Liver (tissue), 9 donors: ENCODE results near the gene TRNAU1AP. TPM values are rescaled to one million over a fixed set of nuclear protein-coding genes. Genes with fewer than 3 reads are reported as not detected.

Experiments
- DNase-seq: peaks from one replicate; pipeline ENCODE4 v3.0.0-alpha.2; 2017; ENCODE audit warnings: low spot score
- H3K27ac ChIP-seq, 2 donors: one replicate each; pipeline ENCODE4 v1.7.0; 2013; ENCODE audit warnings: inconsistent platforms in 2 of 2, low read length in 2 of 2, control low read depth in 1 of 2, low read depth in 1 of 2, mild to moderate bottlenecking in 1 of 2
- H3K27me3 ChIP-seq, 4 donors: one replicate each; pipeline versions ENCODE4 v1.6.1 to v1.7.0; 2013; ENCODE audit warnings: low read length in 3 of 4, inconsistent platforms in 1 of 4, mild to moderate bottlenecking in 1 of 4, moderate library complexity in 1 of 4; ENCODE audit not compliant: control insufficient read depth in 4 of 4, insufficient read depth in 4 of 4
- H3K36me3 ChIP-seq, 4 donors: one replicate each; pipeline versions ENCODE4 v1.6.1 to v1.7.0; 2013; ENCODE audit warnings: low read length in 3 of 4, mild to moderate bottlenecking in 3 of 4, low read depth in 1 of 4, moderate library complexity in 1 of 4; ENCODE audit not compliant: control insufficient read depth in 4 of 4, insufficient read depth in 3 of 4
- H3K4me1 ChIP-seq, 4 donors: one replicate each; pipeline versions ENCODE4 v1.6.1 to v1.7.0; 2013; ENCODE audit warnings: low read length in 3 of 4, mild to moderate bottlenecking in 3 of 4, moderate library complexity in 1 of 4; ENCODE audit not compliant: control insufficient read depth in 4 of 4, insufficient read depth in 4 of 4
- H3K4me3 ChIP-seq, 3 donors: one replicate each; pipeline versions ENCODE4 v1.6.1 to v1.7.0; 2013; ENCODE audit warnings: low read length in 3 of 3, control low read depth in 1 of 3, low read depth in 1 of 3, mild to moderate bottlenecking in 1 of 3
- H3K9ac ChIP-seq, 2 donors: one replicate each; pipeline ENCODE4 v1.7.0; 2013; ENCODE audit warnings: low read length in 2 of 2, mild to moderate bottlenecking in 2 of 2, moderate library complexity in 2 of 2, control low read depth in 1 of 2, low read depth in 1 of 2
- H3K9me3 ChIP-seq, 4 donors: one replicate each; pipeline versions ENCODE4 v1.6.1 to v1.7.0; 2013; ENCODE audit warnings: low read length in 3 of 4; ENCODE audit not compliant: control insufficient read depth in 4 of 4
- ATF3 ChIP-seq: IDR thresholded peaks from 2 replicates; pipeline ENCODE4 v1.6.1; 2016; ENCODE audit warnings: antibody characterized with exemption
- EGR1 ChIP-seq, 2 donors: IDR thresholded peaks; 2 replicates each; pipeline ENCODE4 v1.6.1; 2016 to 2018; ENCODE audit warnings: antibody characterized with exemption in 2 of 2, low read depth in 2 of 2
- FOXA1 ChIP-seq: IDR thresholded peaks from 2 replicates; pipeline ENCODE4 v1.6.1; 2016; ENCODE audit warnings: antibody characterized with exemption
- FOXA2 ChIP-seq: IDR thresholded peaks from 2 replicates; pipeline ENCODE4 v1.6.1; 2016; ENCODE audit warnings: antibody characterized with exemption
- GABPA ChIP-seq, 2 donors: IDR thresholded peaks in 1 of 2; conservative IDR thresholded peaks in 1 of 2; 2 replicates each; pipeline ENCODE4 v1.6.1; 2016; ENCODE audit warnings: antibody characterized with exemption in 2 of 2, mild to moderate bottlenecking in 1 of 2, moderate library complexity in 1 of 2
- HNF4A ChIP-seq, 2 donors: conservative IDR thresholded peaks; 2 replicates each; pipeline ENCODE4 v1.6.1; 2016; ENCODE audit warnings: antibody characterized with exemption in 2 of 2, mild to moderate bottlenecking in 2 of 2
- HNF4G ChIP-seq: IDR thresholded peaks from 2 replicates; pipeline ENCODE4 v1.6.1; 2016; ENCODE audit warnings: antibody characterized with exemption
- JUND ChIP-seq, 2 donors: IDR thresholded peaks; 2 replicates each; pipeline ENCODE4 v1.6.1; 2016; ENCODE audit warnings: antibody characterized with exemption in 2 of 2
- MAX ChIP-seq: IDR thresholded peaks from 2 replicates; pipeline ENCODE4 v1.6.1; 2016; ENCODE audit warnings: antibody characterized with exemption
- NR2F2 ChIP-seq: IDR thresholded peaks from 2 replicates; pipeline ENCODE4 v1.6.1; 2016; ENCODE audit warnings: antibody characterized with exemption
- RAD21 ChIP-seq, 2 donors: IDR thresholded peaks; 2 replicates each; pipeline ENCODE4 v1.6.1; 2016; ENCODE audit warnings: antibody characterized with exemption in 2 of 2, mild to moderate bottlenecking in 2 of 2
- REST ChIP-seq: IDR thresholded peaks from 2 replicates; pipeline ENCODE4 v1.6.1; 2016; ENCODE audit warnings: antibody characterized with exemption, mild to moderate bottlenecking
- RXRA ChIP-seq, 2 donors: IDR thresholded peaks; 2 replicates each; pipeline ENCODE4 v1.6.1; 2017 to 2018; ENCODE audit warnings: antibody characterized with exemption in 2 of 2, mild to moderate bottlenecking in 1 of 2
- SP1 ChIP-seq: IDR thresholded peaks from 2 replicates; pipeline ENCODE4 v1.6.1; 2018; ENCODE audit warnings: antibody characterized with exemption, mild to moderate bottlenecking
- TAF1 ChIP-seq: conservative IDR thresholded peaks from 2 replicates; pipeline ENCODE4 v1.6.1; 2016; ENCODE audit warnings: antibody characterized with exemption, mild to moderate bottlenecking
- YY1 ChIP-seq: IDR thresholded peaks from 2 replicates; pipeline ENCODE4 v1.6.1; 2016; ENCODE audit warnings: antibody characterized with exemption, mild to moderate bottlenecking
- ZBTB33 ChIP-seq: IDR thresholded peaks from 2 replicates; pipeline ENCODE4 v1.6.1; 2016; ENCODE audit warnings: antibody characterized with exemption
- WGBS: extraction: QIAGEN DNeasy Blood & Tissue Kit; methylation state at CpG from one replicate; pipeline ENCODE4 v1.1.7; 2013; 5-methylcytosine and 5-hydroxymethylcytosine counted together
- polyA plus RNA-seq, 2 donors: library from polyadenylated mRNA; stranded (reverse) in 1 of 2; unstranded in 1 of 2; fragments of 200-250 nt in 1 of 2; fragments of >200 nt in 1 of 2; fragmentation: Nextera tagmentation in 1 of 2; extraction: Ambion mirVana in 1 of 2; gene quantifications; one replicate each; pipeline versions ENCODE4 v1.2.1 to v1.2.3, GENCODE V29; 2013 to 2015
- total RNA-seq, 2 donors: library from RNA; depleted of rRNA; stranded (reverse); fragments of >200 nt; gene quantifications; one replicate each; pipeline ENCODE4 v1.2.3, GENCODE V29; 2014
- TF ChIP-seq, protein P1 (sequence below): fragments of 150-350 bp; IDR thresholded peaks from 2 replicates; pipeline ENCODE4 v1.5.1; 2017; ENCODE audit warnings: improper control_type of control experiment, low read depth, low read length; ENCODE audit not compliant: missing input control
- donor health status: healthy.
- donor health status: healthy.
- donor health status: healthy.
- donor health status: healthy.
- donor health status: healthy.

Gene TRNAU1AP
- total and polyA plus RNA-seq, 4 donors = 5.6 to 12.0 (median 8.8) TPM

DNA sequence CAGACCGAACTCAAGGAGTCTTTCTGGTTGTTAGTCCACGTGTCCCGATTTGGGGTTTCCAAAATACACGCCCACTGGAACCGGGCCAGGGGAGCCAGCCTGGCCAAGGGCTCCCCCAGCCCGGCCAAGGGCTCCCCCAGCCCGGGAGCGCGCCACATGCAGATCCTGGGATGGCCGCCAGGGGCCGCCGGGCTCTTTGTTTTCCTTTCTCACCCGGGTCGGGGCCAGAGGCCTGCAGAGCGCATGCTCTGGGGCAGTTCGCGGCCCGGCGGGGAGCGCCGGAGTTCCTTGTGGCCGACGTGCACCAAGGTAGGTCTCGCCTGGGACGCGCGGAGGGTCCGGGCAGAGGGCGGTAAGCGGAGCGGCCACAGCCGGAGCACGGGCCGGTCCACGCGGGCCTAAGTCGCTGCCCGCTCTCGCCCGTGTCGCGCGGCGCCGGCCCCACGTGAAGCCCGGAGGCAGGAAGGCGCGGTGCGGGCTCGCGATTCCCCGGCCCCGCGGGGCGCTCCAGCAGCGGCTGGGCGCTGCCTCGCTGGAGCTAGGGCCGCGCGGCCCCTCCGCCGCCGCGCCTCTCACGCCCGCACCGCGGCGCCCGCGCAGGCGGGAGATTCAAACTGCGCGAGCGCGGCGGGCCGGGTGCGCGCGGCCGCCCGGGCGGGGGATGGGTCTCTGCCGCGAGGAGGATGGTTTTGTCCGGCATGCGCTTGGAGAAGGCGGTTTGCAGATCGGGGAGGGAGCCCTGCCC, 34.7 kb upstream of the TRNAU1AP start:
- Histone ChIP-seq H3K9me3 (no peaks in the 10 kb centered on the region), H3K4me3 (peak overlapping the region; percentile 57 to 71 (median 68)), H3K9ac (peak overlapping the region; percentile 26 to 51), H3K27ac (peak overlapping the region; percentile 73 to 92), H3K36me3 (peaks cover 0 to 6% (median 0%) of the 10 kb centered on the region in 4 donors), H3K27me3 (no peaks in the 10 kb centered on the region), H3K4me1 (peaks cover 4 to 16% (median 11%) of the 10 kb centered on the region in 4 donors)
- TF ChIP-seq JUND (IDR thresholded peaks at IDR 0.05) = no peak
- TF ChIP-seq TAF1 = no peak
- TF ChIP-seq RAD21 (IDR thresholded peaks at IDR 0.05) = peak; percentile 80 to 85
- TF ChIP-seq ATF3 = no peak
- TF ChIP-seq EGR1 (IDR thresholded peaks at IDR 0.05; ENCODE audit: low read depth in 2 of 2) = no peak
- TF ChIP-seq HNF4G = no peak
- peak; percentile 11 for TF ChIP-seq SP1
- TF ChIP-seq HNF4A (conservative IDR thresholded peaks at IDR 0.05) = no peak
- TF ChIP-seq GABPA (IDR thresholded peaks at IDR 0.05 in 1 of 2, conservative IDR thresholded peaks at IDR 0.05 in 1 of 2) = no peak
- TF ChIP-seq FOXA2 = no peak
- peak; percentile 33 for TF ChIP-seq MAX
- TF ChIP-seq NR2F2 = no peak
- no peak for TF ChIP-seq FOXA1
- TF ChIP-seq RXRA (IDR thresholded peaks at IDR 0.05) = peak; percentile 45 to 54
- TF ChIP-seq YY1 = peak; percentile 63
- TF ChIP-seq, protein P1, sequence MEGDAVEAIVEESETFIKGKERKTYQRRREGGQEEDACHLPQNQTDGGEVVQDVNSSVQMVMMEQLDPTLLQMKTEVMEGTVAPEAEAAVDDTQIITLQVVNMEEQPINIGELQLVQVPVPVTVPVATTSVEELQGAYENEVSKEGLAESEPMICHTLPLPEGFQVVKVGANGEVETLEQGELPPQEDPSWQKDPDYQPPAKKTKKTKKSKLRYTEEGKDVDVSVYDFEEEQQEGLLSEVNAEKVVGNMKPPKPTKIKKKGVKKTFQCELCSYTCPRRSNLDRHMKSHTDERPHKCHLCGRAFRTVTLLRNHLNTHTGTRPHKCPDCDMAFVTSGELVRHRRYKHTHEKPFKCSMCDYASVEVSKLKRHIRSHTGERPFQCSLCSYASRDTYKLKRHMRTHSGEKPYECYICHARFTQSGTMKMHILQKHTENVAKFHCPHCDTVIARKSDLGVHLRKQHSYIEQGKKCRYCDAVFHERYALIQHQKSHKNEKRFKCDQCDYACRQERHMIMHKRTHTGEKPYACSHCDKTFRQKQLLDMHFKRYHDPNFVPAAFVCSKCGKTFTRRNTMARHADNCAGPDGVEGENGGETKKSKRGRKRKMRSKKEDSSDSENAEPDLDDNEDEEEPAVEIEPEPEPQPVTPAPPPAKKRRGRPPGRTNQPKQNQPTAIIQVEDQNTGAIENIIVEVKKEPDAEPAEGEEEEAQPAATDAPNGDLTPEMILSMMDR = peak; percentile 95
- no peak for TF ChIP-seq ZBTB33
- TF ChIP-seq REST = no peak
- WGBS = under 1% methylated on average over 92 of the region's 92 CpGs
- DNase-seq = peak; percentile 93
